ENCODE measurements around the gene SEMA6B. TPM values are rescaled to one million over a fixed set of nuclear protein-coding genes. Genes with fewer than 3 reads are reported as not detected.
"Not testable (repeated sequence)": the region's sequence is repeated elsewhere in the genome, so short reads cannot be mapped to it uniquely, and the experiment has no call there.

SEMA6B gene
- total RNA-seq (5.4 TPM), polyA plus RNA-seq (14.1 TPM)

- WGBS, result 67% methylated on average over 13 of the region's 13 CpGs
- DNase-seq (ENCODE audit: extremely low spot score), result no peak
- H3K4me1 ChIP-seq (ENCODE audit: insufficient read depth), result no peaks in the 10 kb centered on the region
These were observed at the start of gene SEMA6B for GRCh38 chr19:4559569-4559968. Gene SEMA6B (minus strand): TSS chr19:4559684. CDS start chr19:4558457, 1,227 bp downstream.

GRCh38 chr19:4606921-4607678, 47.6 kb upstream of the SEMA6B start:
- Histone ChIP-seq H3K27ac (ENCODE audit: low read depth) (no peak overlapping the region), H3K36me3 (ENCODE audit: insufficient read depth) (no peaks in the 10 kb centered on the region), H3K4me1 (ENCODE audit: insufficient read depth) (no peaks in the 10 kb centered on the region), H3K4me3 (ENCODE audit: low read depth, low read length) (no peak overlapping the region)
- WGBS, result 10% methylated on average over 35 of the region's 35 CpGs
- DNase-seq (ENCODE audit: extremely low spot score), result peak; percentile 32

More at GRCh38 chr19:4559569-4559968, at the start of gene SEMA6B:
- Histone ChIP-seq H3K4me3 (ENCODE audit: low read depth, low read length) (peak within 1 kb of the TSS; percentile 18), H3K27ac (ENCODE audit: low read depth) (no peak within 1 kb of the TSS), H3K36me3 (ENCODE audit: insufficient read depth) (no peaks in the 10 kb centered on the region)

GRCh38 chr19:4606181-4606580, 46.7 kb upstream of the SEMA6B start:
- WGBS, result 69% methylated on average over 5 of the region's 5 CpGs
- no peak for DNase-seq (ENCODE audit: extremely low spot score)

GRCh38 chr19:4604912-4605311, 45.4 kb upstream of the SEMA6B start:
- Histone ChIP-seq H3K36me3 (ENCODE audit: insufficient read depth) (no peaks in the 10 kb centered on the region), H3K27ac (ENCODE audit: low read depth) (no peak overlapping the region), H3K4me1 (ENCODE audit: insufficient read depth) (no peaks in the 10 kb centered on the region), H3K4me3 (ENCODE audit: low read depth, low read length) (no peak overlapping the region)
- 69% methylated on average over 6 of the region's 6 CpGs for WGBS
- no peak for DNase-seq (ENCODE audit: extremely low spot score)

More at GRCh38 chr19:4606181-4606580, 46.7 kb upstream of the SEMA6B start:
- H3K4me1 ChIP-seq (ENCODE audit: insufficient read depth), result no peaks in the 10 kb centered on the region
- no peak overlapping the region for H3K4me3 ChIP-seq (ENCODE audit: low read depth, low read length)
- no peaks in the 10 kb centered on the region for H3K36me3 ChIP-seq (ENCODE audit: insufficient read depth)
- no peak overlapping the region for H3K27ac ChIP-seq (ENCODE audit: low read depth)

- WGBS, result 98% methylated on average over 1 of the region's 1 CpG
- Histone ChIP-seq H3K4me1 (ENCODE audit: insufficient read depth) (no peaks in the 10 kb centered on the region), H3K4me3 (ENCODE audit: low read depth, low read length) (no peak overlapping the region), H3K27ac (ENCODE audit: low read depth) (no peak overlapping the region), H3K36me3 (ENCODE audit: insufficient read depth) (no peaks in the 10 kb centered on the region)
- DNase-seq (ENCODE audit: extremely low spot score), result no peak
These were observed 43.4 kb upstream of the SEMA6B start for GRCh38 chr19:4602915-4603314.

GRCh38 chr19:4602173-4602788, 42.8 kb upstream of the SEMA6B start:
- 89% methylated on average over 5 of the region's 5 CpGs for WGBS
- no peak overlapping the region for H3K4me3 ChIP-seq (ENCODE audit: low read depth, low read length)
- no peak overlapping the region for H3K27ac ChIP-seq (ENCODE audit: low read depth)

GRCh38 chr19:4600893-4601292, 41.4 kb upstream of the SEMA6B start:
- no peaks in the 10 kb centered on the region for H3K4me1 ChIP-seq (ENCODE audit: insufficient read depth)
- no peak overlapping the region for H3K4me3 ChIP-seq (ENCODE audit: low read depth, low read length)
- H3K36me3 ChIP-seq (ENCODE audit: insufficient read depth), result no peaks in the 10 kb centered on the region
- WGBS, result 69% methylated on average over 5 of the region's 5 CpGs
- DNase-seq (ENCODE audit: extremely low spot score), result no peak
- no peak overlapping the region for H3K27ac ChIP-seq (ENCODE audit: low read depth)

More at GRCh38 chr19:4602173-4602788, 42.8 kb upstream of the SEMA6B start:
- no peak for DNase-seq (ENCODE audit: extremely low spot score)
- Histone ChIP-seq H3K4me1 (ENCODE audit: insufficient read depth) (no peaks in the 10 kb centered on the region), H3K36me3 (ENCODE audit: insufficient read depth) (no peaks in the 10 kb centered on the region)

GRCh38 chr19:4600082-4600481, 40.6 kb upstream of the SEMA6B start:
- DNase-seq (ENCODE audit: extremely low spot score), result no peak
- Histone ChIP-seq H3K4me3 (ENCODE audit: low read depth, low read length) (no peak overlapping the region), H3K36me3 (ENCODE audit: insufficient read depth) (no peaks in the 10 kb centered on the region), H3K27ac (ENCODE audit: low read depth) (no peak overlapping the region), H3K4me1 (ENCODE audit: insufficient read depth) (no peaks in the 10 kb centered on the region)
- 87% methylated on average over 10 of the region's 10 CpGs for WGBS

- Histone ChIP-seq H3K4me3 (ENCODE audit: low read depth, low read length) (no peak overlapping the region), H3K4me1 (ENCODE audit: insufficient read depth) (no peaks in the 10 kb centered on the region), H3K27ac (ENCODE audit: low read depth) (no peak overlapping the region), H3K36me3 (ENCODE audit: insufficient read depth) (no peaks in the 10 kb centered on the region)
- DNase-seq (ENCODE audit: extremely low spot score), result no peak
- 6% methylated on average over 17 of the region's 17 CpGs for WGBS
These were observed 39.2 kb upstream of the SEMA6B start for GRCh38 chr19:4598712-4599111.

GRCh38 chr19:4597975-4598671, 38.6 kb upstream of the SEMA6B start:
- DNase-seq (ENCODE audit: extremely low spot score), result no peak
- Histone ChIP-seq H3K4me3 (ENCODE audit: low read depth, low read length) (no peak overlapping the region), H3K4me1 (ENCODE audit: insufficient read depth) (no peaks in the 10 kb centered on the region), H3K27ac (ENCODE audit: low read depth) (no peak overlapping the region), H3K36me3 (ENCODE audit: insufficient read depth) (no peaks in the 10 kb centered on the region)
- 2% methylated on average over 30 of the region's 32 CpGs for WGBS

GRCh38 chr19:4597278-4597974, 37.9 kb upstream of the SEMA6B start:
- H3K4me1 ChIP-seq (ENCODE audit: insufficient read depth), result no peaks in the 10 kb centered on the region
- 6% methylated on average over 27 of the region's 27 CpGs for WGBS
- H3K4me3 ChIP-seq (ENCODE audit: low read depth, low read length), result no peak overlapping the region
- DNase-seq (ENCODE audit: extremely low spot score), result no peak
- H3K27ac ChIP-seq (ENCODE audit: low read depth), result no peak overlapping the region
- no peaks in the 10 kb centered on the region for H3K36me3 ChIP-seq (ENCODE audit: insufficient read depth)

GRCh38 chr19:4596033-4596904, 36.8 kb upstream of the SEMA6B start:
- DNase-seq (ENCODE audit: extremely low spot score), result no peak
- no peaks in the 10 kb centered on the region for H3K4me1 ChIP-seq (ENCODE audit: insufficient read depth)
- WGBS, result 44% methylated on average over 21 of the region's 21 CpGs
- H3K4me3 ChIP-seq (ENCODE audit: low read depth, low read length), result no peak overlapping the region
- no peak overlapping the region for H3K27ac ChIP-seq (ENCODE audit: low read depth)
- H3K36me3 ChIP-seq (ENCODE audit: insufficient read depth), result no peaks in the 10 kb centered on the region

GRCh38 chr19:4595158-4595557, 35.7 kb upstream of the SEMA6B start:
- not testable (repeated sequence) for H3K4me3 ChIP-seq (ENCODE audit: low read depth, low read length); H3K27ac ChIP-seq (ENCODE audit: low read depth); DNase-seq (ENCODE audit: extremely low spot score); H3K36me3 ChIP-seq (ENCODE audit: insufficient read depth); H3K4me1 ChIP-seq (ENCODE audit: insufficient read depth)
- 90% methylated on average over 9 of the region's 9 CpGs for WGBS

Measured in urinary bladder (tissue), 4 donors.